GM12892 (cell line): ENCODE measurements around the gene TAS1R1.

Experiments
- DNase-seq: peaks from one replicate; pipeline ENCODE4 v3.0.0; 2011; ENCODE audit not compliant: insufficient read length
- FAIRE-seq: peaks from 2 replicates; lab custom pipeline; 2011; peaks lifted over from hg19 to GRCh38; lab: Jason Lieb, UNC
- POLR2A ChIP-seq: IDR thresholded peaks from 2 replicates; pipeline ENCODE4 v1.6.1; 2011; ENCODE audit warnings: low read depth, low read length, control low read depth
- POLR2AphosphoS5 ChIP-seq: IDR thresholded peaks from 2 replicates; pipeline ENCODE4 v1.6.1; 2011; ENCODE audit warnings: low read depth, low read length, control low read depth
- TAF1 ChIP-seq: IDR thresholded peaks from 2 replicates; pipeline ENCODE4 v1.6.1; 2011; ENCODE audit warnings: low read depth, mild to moderate bottlenecking, control low read depth, low read length, borderline replicate concordance

Gene TAS1R1

GRCh38 chr1:6528492-6528891, 26.6 kb upstream of the TAS1R1 start:
- DNase-seq (no peak), FAIRE-seq (no peak)
- TF ChIP-seq POLR2AphosphoS5 (no peak), TAF1 (no peak), POLR2A (no peak)

DNA sequence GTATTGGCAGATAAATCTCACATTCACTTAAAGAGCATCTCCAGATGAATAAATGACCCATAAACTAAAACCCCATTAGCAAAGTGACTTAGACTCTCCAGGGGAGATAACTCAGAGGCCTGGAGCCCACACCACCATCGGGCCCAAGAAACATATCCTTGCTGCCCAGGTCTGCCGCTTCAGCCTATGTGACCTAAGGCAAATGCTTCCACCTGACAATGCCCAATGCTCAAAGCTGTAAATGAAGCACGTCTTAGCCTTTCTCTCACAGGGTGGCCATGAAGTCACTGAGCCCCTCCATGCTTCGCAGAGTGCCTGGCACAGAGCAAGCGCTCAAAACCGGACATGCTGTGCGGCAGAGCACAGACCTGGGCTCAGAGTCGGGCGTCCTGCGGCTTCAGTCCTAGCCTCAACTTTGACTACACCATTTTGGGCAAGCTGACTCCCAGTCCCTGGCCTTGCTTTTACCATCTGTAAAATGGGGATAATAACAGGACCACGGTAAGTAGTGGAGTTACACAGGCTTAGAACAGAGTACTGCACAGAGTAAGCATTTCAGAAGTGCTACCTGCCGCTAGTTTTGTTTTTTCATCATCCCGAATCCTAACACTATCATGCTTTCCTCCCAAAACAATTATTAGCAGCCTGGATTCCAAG, 24.5 kb upstream of the TAS1R1 start:
- FAIRE-seq: no peak
- no peak for TF ChIP-seq POLR2A
- TF ChIP-seq TAF1: no peak
- no peak for TF ChIP-seq POLR2AphosphoS5
- DNase-seq: no peak

GRCh38 chr1:6531996-6532395, 23.1 kb upstream of the TAS1R1 start:
- FAIRE-seq (no peak), DNase-seq (no peak)

DNA sequence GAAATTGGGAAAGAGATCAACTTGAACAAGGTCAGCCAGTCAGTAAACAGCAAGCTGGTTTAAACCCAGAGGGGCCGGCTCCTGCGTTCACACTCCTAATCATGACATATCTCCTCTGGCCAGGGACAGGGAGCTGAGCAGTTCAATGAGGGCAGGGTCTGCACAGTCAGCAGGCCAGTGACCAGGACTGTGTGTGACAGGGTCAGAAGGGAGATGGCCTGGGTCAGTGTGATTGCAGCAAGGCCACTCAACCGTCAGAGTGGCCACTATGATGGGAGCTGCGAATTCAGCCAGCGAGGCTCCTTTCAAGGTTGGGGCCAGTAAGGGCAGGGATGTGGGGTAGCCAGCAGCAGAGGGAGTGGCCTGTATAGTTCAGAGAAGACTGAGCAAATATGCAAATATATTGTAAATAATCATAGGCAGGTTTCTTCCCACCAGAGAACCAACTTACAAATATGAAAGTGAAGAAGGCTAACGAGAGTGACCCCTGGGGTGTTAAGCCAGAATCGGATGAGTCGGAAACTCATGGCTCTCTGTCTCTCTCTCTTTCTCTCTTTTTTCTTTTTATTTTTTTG, 20.8 kb upstream of the TAS1R1 start:
- FAIRE-seq (no peak), DNase-seq (no peak)
- TF ChIP-seq POLR2A (no peak), POLR2AphosphoS5 (no peak), TAF1 (no peak)

More at GRCh38 chr1:6531996-6532395, 23.1 kb upstream of the TAS1R1 start:
- no peak for TF ChIP-seq POLR2A
- TF ChIP-seq POLR2AphosphoS5: no peak
- TF ChIP-seq TAF1: no peak

DNA sequence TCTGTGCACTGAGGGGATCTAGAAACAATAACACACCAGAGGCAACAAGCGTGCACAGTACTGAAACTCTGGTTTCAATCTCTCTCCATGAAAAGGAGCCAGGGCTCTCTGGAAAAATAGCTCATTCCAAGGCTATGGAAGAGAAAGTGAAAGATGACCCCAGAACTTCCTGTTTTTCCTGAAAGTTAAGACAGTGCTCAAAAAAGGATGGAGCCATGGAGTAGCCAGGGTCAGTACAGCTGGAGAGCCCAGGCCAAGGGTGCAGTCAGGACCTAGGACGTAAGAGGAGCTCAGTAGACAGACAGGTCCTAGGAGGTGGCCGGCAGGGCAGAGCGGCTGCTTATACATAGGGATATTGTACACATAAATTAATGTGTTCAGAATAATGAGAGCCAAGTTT, 19.9 kb upstream of the TAS1R1 start:
- no peak for FAIRE-seq
- DNase-seq: no peak

GRCh38 chr1:6536291-6536690, 18.8 kb upstream of the TAS1R1 start:
- no peak for FAIRE-seq
- TF ChIP-seq POLR2AphosphoS5: no peak
- no peak for TF ChIP-seq TAF1
- no peak for TF ChIP-seq POLR2A
- no peak for DNase-seq

More for the DNA sequence above, 19.9 kb upstream of the TAS1R1 start:
- no peak for TF ChIP-seq TAF1
- no peak for TF ChIP-seq POLR2AphosphoS5
- no peak for TF ChIP-seq POLR2A

DNA sequence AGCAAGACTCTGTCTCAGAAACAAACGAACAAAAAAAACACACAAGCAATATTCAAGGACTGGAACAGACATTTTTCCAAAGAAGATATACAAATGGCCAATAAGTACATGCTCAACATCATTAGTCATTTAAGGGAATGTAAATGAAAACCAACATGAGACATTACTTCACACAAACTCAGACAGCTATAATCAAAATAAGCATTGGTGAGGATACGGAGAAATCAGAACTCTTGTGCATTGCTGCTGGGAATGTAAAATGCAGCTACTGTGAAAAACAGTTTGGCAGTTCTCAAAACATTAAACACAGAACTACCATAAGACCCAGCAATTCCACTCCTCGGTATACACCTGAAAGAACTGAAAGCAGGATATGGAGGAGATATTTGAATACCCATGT, 16.2 kb upstream of the TAS1R1 start:
- TF ChIP-seq POLR2A: no peak
- no peak for TF ChIP-seq TAF1
- TF ChIP-seq POLR2AphosphoS5: no peak
- no peak for FAIRE-seq
- no peak for DNase-seq

- DNase-seq: no peak
- FAIRE-seq: no peak
- TF ChIP-seq TAF1: no peak
- no peak for TF ChIP-seq POLR2AphosphoS5
- TF ChIP-seq POLR2A: no peak
These were observed 10.3 kb upstream of the TAS1R1 start for GRCh38 chr1:6544831-6545230.

- TF ChIP-seq TAF1 (no peak), POLR2AphosphoS5 (no peak), POLR2A (no peak)
- FAIRE-seq (no peak), DNase-seq (no peak)
These were observed 9.6 kb upstream of the TAS1R1 start for GRCh38 chr1:6545276-6546112.

DNA sequence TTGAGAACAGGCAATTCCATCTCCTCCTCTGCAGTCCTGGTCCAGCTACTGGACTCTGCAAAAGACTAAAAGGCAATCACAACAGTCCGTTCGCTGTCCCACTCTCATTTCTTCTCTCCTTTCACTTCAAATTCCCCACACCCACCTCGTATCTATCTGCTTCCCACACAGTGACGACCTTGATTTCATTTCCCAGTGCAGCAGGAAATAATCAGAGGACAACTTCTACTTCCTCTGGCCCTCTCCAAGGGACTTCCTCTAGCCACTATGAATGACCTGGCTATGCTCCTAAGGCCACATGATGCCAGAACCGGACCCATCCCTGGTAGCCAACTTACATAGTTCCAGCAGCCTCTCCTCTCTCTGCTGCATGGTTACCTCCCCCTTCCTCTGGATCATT, 8.8 kb upstream of the TAS1R1 start:
- FAIRE-seq (no peak), DNase-seq (no peak)
- TF ChIP-seq POLR2AphosphoS5 (no peak), POLR2A (no peak)

GRCh38 chr1:6547301-6547700, 7.8 kb upstream of the TAS1R1 start:
- TF ChIP-seq TAF1 (no peak), POLR2A (no peak), POLR2AphosphoS5 (no peak)
- FAIRE-seq: no peak

More at GRCh38 chr1:6547301-6547700, 7.8 kb upstream of the TAS1R1 start:
- DNase-seq: no peak
